ENCODE results near the gene EFEMP2.
A peak's percentile ranks its signal among the peaks of the same experiment; 100 is the strongest.

Gene EFEMP2

DNA sequence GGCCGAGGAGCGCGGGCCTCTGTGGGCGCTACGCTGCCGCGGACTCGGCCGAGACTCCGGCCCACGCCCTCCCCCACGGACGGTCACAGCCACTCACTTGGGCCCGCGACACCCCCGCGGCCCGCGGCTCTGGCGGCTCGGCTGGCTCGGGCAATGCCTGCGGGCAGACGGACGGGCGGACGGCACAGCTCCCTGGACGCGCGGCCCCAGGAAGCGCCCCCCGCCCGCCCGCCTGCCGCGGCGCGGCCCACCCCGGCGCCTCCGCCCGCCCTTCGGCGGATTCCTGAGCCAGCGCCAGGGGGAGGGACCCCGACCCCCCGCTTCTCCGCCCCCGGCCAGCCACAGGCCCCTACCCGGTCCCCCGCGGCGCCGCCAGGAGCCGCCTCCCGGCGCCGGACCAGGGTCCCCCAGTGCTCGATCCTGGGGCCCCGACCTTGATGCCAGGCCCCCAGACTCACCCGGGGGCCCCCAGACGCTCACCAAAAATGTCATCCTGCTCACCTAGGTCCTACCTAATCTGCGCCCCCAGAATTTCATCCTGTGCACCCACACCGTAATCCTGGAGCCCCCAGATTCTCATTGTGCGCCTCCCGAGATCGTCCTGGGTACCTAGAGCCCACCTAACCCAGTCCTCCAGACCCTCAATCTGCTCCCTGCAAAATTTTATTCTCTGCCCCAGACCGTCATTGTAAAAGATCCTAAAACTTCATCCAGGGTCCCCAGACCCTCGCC is at the start of gene EFEMP2:
TSS of gene EFEMP2 (minus strand) at position 215 of the 732 bp plus-strand sequence. CDS start 446 bp downstream, outside the sequence.
- peak; percentile 66 for DNase-seq

DNA sequence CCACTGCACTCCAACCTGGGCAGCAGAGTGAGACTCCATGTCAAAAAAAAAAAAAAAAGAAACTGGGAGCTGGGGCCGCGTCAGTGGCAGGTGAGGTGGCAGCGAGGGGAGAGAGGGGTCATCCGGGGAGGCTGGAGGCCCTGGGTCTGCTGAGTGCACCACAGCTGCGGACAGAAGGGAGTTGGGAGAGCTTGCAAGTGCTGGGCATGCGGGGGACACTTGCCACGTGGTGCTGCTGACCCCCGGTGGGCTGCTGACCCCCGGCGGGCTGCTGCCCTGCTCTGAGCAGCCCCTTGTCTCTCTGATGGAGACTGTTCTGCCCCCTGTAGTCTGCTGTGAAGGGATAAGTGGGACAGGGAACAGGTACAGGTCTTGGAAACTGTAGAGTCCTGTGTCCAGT is 49.3 kb upstream of the EFEMP2 start:
- DNase-seq, result no peak

DNA sequence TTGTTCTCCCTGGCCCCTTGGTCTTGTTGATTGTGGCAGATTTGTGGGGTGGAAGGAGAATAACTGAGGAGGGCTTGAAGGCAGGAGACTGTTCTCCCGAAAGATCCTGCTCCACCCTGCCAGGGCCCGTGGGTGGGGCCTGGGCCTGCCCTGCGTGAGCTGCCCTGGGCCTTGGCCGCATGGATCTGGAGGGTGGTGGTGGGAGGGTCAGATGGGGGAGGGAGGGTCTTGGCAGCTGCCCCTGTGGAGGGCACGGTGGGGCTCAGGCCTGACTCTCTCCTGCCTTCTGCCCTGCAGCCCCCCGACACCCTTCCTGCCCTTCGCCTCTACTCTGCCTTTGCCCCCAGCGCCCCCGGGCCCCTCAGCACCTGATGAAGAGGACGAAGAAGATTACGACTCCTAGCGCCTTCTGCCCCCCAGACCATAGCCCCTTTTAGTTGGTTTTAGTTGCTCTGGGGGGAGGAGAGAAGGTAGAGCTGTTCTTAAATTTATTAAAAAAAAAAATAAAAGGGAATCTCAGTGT is 48.5 kb upstream of the EFEMP2 start:
- DNase-seq, result no peak

DNA sequence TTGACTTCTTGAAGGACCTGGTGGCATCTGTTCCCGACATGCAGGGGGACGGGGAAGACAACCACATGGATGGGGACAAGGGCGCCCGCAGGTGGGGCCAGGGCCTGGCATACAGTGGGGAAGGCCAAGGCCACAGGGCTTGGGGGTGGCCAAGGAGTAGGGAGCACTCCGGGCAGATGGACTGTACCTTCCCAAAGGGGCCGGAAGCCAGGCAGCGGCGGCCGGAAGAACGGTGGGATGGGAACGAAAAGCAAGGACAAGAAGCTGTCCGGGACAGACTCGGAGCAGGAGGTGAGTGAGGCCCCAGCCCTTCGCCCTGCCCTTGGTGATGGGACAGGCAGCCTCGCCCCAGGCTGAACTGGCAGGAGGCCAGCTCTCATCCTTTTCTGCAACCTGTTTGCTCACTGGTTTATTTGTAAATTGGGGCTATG is 47.8 kb upstream of the EFEMP2 start:
- DNase-seq, result no peak

DNA sequence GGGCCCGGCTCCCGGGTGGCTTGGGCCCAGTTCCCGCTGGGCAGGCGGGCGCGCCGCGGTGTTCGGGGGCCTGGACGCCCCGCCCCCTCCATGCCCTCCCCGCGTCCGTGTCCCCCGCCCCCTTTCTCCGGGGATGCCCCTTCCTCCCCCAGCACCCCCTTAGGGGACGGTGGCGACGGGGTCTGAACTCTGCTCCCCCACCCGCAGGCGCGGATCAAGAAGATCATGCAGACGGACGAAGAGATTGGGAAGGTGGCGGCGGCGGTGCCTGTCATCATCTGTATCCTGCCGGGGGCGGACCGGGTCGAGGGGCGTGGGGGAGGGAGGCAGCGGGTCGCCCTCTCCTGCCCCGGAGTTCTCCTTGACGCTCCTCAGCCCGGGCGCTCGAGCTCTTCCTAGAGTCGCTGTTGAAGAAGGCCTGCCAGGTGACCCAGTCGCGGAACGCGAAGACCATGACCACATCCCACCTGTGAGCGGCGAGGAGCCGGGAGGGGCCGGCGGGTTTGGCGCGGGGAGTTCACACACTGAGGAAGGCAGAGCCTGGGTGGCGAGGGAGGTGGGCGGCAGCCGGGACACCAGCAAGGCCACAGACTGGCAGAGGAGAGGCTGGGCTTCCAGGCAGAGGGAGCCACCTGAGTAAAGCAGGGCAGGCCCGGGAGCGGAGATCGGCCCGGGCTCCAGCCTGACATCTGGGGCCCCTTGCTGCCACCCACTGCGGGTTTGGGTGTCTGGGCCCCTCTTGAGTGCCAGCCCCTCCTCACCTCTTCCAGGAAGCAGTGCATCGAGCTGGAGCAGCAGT is 47.2 kb upstream of the EFEMP2 start:
- no peak for DNase-seq

- DNase-seq, result peak; percentile 99
Measured at GRCh38 chr11:65919141-65919572, 46.6 kb upstream of the EFEMP2 start, which contains the start of gene DRAP1. Gene DRAP1 (plus strand): TSS chr11:65919426. CDS start chr11:65919502, 76 bp downstream.

DNA sequence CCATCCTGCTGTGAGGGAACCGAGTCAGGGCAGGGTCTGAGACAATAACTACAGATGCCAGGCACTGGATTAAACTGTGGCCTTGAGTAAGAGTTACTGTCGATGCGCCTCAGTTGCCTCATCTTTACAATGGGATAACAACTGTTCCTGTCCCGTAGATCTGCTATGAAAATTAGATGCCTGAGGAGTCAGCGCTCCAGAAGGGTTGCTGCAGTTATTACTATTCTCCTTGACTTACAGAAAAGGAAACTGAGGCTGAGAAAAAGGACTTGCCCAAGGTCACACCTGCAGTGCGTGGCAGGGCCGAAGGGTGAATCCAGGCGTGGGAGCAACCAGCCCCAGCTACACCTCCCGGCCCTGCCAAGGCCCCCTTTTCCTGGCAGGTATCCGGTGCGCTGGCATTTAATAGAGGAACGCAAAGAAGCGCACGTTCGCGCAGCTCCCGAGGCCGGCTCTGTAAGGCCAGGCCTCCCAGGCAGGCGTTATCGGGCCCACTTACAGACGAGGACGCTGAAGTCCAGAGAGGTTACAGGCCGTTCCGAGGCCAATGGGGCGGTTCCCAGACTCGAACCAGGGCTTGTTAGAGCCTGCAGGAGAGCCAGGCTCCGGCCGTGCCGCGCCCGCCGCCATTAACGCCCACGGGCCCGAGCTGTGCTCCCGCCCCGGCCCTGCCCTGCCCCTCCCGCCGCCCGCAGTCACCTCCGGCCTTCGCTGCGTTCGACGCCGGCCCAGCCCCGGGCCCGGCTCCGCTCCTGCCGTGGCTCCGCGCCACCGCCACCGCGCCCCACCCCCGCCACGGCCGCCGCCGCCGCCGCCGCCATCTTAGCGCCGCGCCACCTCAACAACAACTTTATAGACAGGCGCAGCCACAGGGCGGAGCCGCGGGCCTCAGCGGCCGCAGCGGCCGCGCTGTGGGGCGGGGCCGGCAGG is 45.9 kb upstream of the EFEMP2 start, which contains the start of gene C11orf68:
TSS of gene C11orf68 (minus strand) at position 852 of the 930 bp plus-strand sequence. CDS start at position 821, 31 bp downstream.
- DNase-seq, result no peak

GRCh38 chr11:65917434-65918210 is 45.0 kb upstream of the EFEMP2 start:
- DNase-seq, result no peak

GRCh38 chr11:65917077-65917433 is 44.5 kb upstream of the EFEMP2 start:
- no peak for DNase-seq

GRCh38 chr11:65916391-65916790 is 43.8 kb upstream of the EFEMP2 start:
- DNase-seq, result no peak

GRCh38 chr11:65915821-65916251 is 43.2 kb upstream of the EFEMP2 start:
- peak; percentile 98 for DNase-seq

DNA sequence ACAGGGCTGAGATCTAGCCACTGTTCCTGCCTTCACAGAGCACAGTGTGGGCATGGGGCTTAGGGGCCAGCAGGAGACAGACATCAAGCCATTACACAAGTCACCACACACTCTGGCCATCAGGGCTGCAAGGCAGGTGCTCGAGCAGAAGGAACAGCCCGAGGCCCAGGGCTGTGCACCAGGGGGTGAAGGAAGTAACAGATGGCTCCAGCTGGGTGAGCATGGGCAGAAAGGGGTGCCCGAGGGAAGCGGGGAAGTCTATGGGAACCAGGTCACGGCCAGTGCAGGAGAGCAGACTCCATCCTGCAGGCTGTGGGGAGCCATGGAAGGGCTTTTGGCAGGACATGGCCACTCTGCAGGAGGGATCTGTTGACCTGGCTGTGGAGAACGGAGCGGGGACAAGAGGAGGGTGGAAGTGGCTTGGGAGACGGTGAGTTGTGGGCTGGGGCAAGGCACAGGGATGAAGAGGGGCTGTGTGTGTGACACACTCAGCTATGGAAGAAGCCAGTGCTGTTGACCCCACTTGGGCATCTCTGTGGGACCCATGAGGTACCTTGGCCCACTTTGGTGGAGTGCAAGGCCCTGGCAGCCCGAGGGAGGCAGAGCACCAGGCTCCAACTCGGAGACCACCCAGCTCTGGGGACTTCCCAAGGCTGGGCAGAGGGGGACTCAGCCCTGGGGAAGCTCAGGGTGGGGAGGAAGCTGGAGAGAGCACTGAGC is 42.7 kb upstream of the EFEMP2 start:
- DNase-seq, result no peak

GRCh38 chr11:65912845-65913244 is 40.2 kb upstream of the EFEMP2 start:
- peak; percentile 67 for DNase-seq

DNA sequence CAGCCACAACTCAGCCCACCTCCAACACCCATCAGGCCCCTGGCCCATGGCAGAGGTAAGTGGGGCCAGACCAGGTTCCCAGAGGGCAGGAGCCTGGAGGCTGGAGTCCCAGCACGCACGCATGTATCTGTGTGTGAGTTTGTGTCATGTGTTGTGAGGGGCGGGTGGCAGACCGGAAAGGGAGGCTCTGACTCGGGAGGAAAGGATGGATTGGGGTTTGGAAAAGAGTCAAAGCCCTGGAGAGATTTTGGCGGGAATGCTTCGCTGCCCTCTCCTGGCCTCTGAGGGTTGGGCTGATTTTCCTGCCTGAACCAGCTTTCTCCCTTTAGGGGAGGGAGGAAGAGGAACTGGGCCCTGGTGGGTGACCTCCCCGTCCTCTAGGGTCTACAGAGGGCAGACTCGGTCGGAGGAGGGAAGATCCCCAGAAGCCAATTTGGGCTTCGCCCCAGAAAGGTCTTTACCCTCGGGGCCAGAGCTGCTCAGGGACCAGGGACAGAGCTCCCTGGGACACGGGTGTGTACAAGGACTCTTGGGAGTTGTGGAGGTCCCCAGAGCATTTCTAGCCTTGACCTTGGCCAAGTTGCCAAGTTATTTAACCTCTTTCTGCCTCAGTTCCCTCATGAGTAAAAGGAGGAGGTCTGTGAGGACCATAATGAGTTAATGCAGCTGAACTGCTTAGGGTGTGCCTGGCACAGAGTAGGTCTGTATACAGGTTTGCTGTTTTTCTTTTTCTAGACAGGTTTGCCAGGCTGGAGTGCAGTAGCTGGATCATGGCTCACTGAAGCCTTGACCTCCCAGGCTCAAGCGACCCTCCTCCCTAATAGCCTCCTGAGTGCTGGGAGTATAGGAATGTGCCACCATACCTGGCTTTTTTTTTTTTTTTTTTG is 39.3 kb upstream of the EFEMP2 start:
- DNase-seq, result peak; percentile 92

DNA sequence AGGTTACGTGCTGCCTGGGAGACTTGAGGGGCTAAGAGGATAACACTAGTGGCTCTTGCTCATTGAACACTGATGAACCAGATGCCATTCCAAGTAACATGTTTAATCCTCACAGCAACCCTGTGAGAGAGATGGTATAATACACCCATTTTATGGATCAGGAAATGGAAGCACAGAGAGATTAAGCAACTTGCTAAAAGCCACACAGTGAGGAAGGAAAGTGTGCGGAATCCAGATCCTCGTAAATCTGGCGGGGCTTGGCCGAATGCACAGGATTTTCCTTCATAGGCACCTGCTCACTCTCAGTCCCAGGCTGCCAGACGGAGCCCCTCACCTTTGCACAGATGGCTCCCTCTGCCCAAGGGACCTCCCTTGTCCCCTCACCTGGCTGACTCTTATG is 35.3 kb upstream of the EFEMP2 start:
- no peak for DNase-seq

DNA sequence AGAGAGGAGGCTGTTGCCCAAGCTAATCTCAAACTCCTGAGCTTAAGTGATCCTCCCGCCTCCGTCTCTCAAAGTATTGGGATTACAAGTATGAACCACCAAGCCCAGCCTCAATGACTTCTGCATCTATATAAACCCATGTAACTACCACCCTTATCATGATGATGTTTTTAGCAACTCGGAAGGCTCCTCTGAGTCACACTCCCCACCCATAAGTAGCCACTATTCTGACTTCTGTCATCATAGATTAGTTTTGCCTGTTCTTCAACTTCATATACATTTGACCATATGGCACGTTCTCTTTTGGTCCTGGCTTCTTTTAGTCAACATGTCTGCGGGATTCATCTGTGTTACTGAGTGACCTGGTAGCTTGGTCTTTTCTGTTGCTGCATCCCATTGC is 34.0 kb upstream of the EFEMP2 start:
- no peak for DNase-seq

DNA sequence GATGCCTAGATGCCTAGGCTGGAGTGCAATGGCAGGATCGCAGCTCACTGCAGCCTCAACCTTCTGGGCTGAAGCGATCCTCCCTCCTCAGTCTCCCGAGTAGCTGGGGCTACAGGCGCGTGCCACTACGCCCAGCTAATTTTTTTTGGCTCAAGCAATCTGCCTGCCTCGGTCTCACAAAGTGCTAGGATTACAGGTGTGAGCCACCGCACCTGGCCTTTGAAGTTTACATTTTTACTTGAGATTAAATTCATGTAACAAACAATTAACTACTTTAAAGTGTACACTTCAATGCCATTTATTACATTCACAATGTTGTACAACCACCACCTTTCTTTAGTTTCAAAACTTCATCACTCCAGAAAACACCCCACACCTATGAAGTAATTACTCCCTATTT is 31.1 kb upstream of the EFEMP2 start:
- no peak for DNase-seq

DNA sequence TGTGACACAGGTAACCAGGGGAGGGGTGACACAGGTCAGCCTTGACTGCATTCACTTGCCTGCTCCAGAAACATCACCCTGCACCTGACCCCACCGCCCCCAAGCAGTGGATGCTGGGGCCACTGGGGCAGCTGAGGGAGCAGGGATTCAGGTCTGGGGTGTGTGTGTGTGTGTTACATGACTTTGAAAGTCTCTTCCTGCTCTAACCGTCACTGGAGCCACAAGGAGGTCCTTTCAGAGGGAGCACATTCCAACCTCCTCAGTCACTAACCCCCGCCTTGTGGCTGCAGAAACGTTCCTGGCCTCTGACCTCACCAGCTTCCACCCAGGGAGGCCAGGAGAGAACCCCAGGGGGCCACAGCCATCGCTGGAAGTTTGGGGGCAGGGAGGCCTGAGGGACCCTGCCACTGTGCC is 30.5 kb upstream of the EFEMP2 start:
- peak; percentile 92 for DNase-seq

- no peak for DNase-seq
Measured at GRCh38 chr11:65900899-65901180, 28.2 kb upstream of the EFEMP2 start.
